ENCODE measurements around the gene GIPR.
A peak's percentile ranks its signal among the peaks of the same experiment; 100 is the strongest.
"Not testable (repeated sequence)": the region's sequence is repeated elsewhere in the genome, so short reads cannot be mapped to it uniquely, and the experiment has no call there.

The GIPR gene

GRCh38 chr19:45645631-45646344 lies 22.2 kb upstream of the GIPR start:
- DNase-seq: peak; percentile 87 to 89

- DNase-seq: no peak
These were observed 21.7 kb upstream of the GIPR start for GRCh38 chr19:45646345-45646698.

- no peak for DNase-seq
These were observed 17.3 kb upstream of the GIPR start for GRCh38 chr19:45650722-45651121.

GRCh38 chr19:45653634-45654033 lies 14.4 kb upstream of the GIPR start:
- no peak for DNase-seq

- DNase-seq: no peak
These were observed 12.9 kb upstream of the GIPR start for GRCh38 chr19:45655073-45655472.

DNA sequence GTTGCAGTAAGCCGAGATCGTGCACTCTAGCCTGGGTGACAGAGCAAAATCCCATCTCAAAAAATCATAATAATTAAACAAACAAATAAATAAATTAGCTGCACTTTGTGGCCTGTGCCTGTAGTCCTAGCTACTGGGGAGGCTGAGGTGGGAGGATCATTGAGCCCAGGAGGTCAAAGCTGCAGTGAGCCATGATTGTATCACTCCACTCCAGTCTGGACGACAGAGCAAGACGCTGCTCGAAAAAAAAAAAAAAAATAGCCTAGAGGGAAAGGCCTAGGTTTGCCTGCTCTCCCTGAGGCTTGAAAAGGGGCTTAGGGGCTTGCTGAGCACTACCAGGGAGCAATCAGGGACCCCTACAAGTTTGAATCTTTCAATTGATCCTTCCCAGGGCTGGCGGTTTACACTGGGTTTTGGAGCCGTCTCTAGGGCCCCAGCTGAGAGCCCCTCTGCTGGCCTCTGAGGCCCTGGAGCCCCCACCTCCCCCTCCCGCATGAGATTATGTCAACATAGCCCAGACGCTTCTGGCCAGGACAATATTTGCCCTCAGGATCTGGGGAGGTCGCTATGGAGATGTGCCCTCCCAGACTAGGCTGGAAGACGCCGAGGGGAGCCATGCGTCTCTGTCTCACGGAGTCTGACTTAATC lies 10.4 kb upstream of the GIPR start:
- DNase-seq: no peak

GRCh38 chr19:45659096-45659729 lies 8.8 kb upstream of the GIPR start:
- DNase-seq: no peak

- DNase-seq: no peak
These were observed 7.4 kb upstream of the GIPR start for GRCh38 chr19:45660636-45661035.

GRCh38 chr19:45663800-45664199 lies 4.2 kb upstream of the GIPR start:
- no peak for DNase-seq

GRCh38 chr19:45664575-45664974 lies 3.4 kb upstream of the GIPR start:
- no peak for DNase-seq

DNA sequence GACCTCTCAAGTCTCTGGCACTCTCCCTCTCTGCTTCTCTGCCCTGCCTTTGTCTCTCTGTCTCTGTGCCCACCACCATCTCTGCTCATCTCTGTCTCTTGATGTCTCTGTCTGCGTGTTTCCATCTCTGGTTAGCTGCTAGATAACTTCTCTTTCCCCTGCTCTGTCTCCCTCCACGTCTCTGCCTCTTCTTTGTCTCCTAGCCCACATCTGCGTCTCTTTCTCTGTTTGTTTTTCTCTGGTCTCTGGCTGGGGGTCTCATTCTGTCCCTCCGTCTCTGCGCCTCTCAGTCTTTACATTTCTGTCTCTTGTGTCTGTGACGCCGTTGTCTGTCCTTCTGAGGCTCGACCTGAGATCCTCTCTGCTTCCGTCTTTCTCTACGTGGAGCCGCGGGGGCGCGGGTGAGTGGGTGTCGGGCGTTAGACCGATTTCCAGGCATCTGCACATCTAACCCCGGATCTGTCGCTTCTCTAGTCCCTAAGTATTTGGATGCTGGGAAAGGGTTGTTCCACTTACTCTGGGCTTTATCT lies 386 bp downstream of the GIPR start:
- DNase-seq: peak; percentile 34 to 55

GRCh38 chr19:45670670-45671453 lies 2.8 kb downstream of the GIPR start:
- DNase-seq: peak; percentile 72 to 78

GRCh38 chr19:45674946-45675345 lies 6.9 kb downstream of the GIPR start:
- no peak for DNase-seq

- peak; percentile 48 to 54 for DNase-seq
These were observed 8.8 kb downstream of the GIPR start for GRCh38 chr19:45676851-45677263.

DNA sequence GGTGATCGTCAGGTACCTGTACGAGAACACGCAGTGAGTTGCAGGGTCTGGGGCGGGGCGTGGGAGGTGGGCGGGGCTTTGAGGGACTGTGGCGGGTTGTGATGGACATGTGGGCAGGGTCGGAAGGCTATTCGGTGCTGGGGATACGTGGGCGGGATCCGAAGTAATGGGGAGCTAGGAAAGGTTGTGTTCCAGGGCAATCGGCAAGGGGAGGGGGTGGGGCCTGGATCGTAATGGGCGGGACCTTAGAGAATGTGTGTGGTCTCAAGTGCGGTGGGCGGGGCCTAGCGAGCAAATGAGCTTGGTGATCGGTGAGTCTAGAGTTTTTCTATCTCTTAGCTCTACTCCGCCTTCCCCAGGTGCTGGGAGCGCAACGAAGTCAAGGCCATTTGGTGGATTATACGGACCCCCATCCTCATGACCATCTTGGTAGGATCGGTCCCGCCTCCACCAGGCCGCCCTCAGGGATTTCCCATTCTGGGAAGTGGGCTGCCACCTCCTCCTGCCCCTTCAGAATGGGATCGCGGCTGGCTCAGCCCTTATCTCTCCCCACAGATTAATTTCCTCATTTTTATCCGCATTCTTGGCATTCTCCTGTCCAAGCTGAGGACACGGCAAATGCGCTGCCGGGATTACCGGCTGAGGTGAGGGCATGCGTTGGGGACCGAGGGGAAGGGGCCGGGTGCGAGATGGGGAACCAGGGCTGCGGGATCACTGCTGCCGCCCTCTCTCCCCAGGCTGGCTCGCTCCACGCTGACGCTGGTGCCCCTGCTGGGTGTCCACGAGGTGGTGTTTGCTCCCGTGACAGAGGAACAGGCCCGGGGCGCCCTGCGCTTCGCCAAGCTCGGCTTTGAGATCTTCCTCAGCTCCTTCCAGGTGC lies 9.6 kb downstream of the GIPR start:
- peak; percentile 89 to 92 for DNase-seq

- DNase-seq: peak; percentile 84 to 90
These were observed 13.5 kb downstream of the GIPR start for GRCh38 chr19:45681391-45682015.

GRCh38 chr19:45682117-45682516 lies 14.1 kb downstream of the GIPR start:
- DNase-seq: no peak

- DNase-seq: no peak
These were observed 14.9 kb downstream of the GIPR start for GRCh38 chr19:45682908-45683307.

DNA sequence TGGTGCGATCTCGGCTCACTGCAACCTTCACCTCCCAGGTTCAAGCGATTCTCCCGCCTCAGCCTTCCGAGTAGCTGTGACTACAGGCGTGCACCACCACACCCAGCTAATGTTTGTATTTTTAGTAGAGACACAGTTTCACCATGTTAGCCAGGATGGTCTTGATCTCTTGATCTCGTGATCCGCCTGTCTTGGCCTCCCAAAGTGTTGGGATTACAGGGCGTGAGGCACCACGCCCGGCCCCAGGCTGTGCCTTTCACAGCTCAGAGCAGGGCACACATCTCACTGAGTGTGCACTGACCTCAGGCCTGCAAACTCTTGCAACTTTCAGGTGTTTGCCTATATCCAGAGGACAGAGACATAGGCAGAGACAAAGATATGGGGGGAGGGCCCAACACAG lies 17.0 kb downstream of the GIPR start:
- DNase-seq: not testable (repeated sequence)

- DNase-seq: no peak
These were observed 19.6 kb downstream of the GIPR start for GRCh38 chr19:45687599-45687998.

- DNase-seq: peak; percentile 93 to 94
These were observed 23.6 kb downstream of the GIPR start, which contains the start of gene SNRPD2 for GRCh38 chr19:45691516-45692186. TSS of gene SNRPD2 (minus strand) at chr19:45691953. CDS start at chr19:45691888, 65 bp downstream.

Data from activated CD4-positive, alpha-beta T cell treated with anti-CD3 and anti-CD28 coated beads, Interleukin-2, amount 50 U/mL, for 48 hours (primary cell).